Left cardiac atrium (tissue), 4 donors: ENCODE results near the gene ENDOG. TPM values are rescaled to one million over a fixed set of nuclear protein-coding genes. Genes with fewer than 3 reads are reported as not detected.
"Not testable (repeated sequence)": the region's sequence is repeated elsewhere in the genome, so short reads cannot be mapped to it uniquely, and the experiment has no call there.

Experiments used
- ATAC-seq, 2 donors: fragments of 200-7000 bp; cut with Tn5 transposase; one replicate each; pipeline ENCODE4 v1.9.1; 2020; ENCODE audit warnings: mild to moderate bottlenecking in 2 of 2, moderate library complexity in 2 of 2
- DNase-seq: peaks from one replicate; pipeline ENCODE4 v3.0.0-alpha.2; 2020
- intact Hi-C, 2 donors: fragments of 100-400 bp; cut with DNase I; formaldehyde crosslinking; loops; one replicate each; pipeline versions ENCODE4 v1.14.1 to v1.15.1; 2022 to 2023
- total RNA-seq, 2 donors: library from RNA; stranded (reverse); fragmentation: NEBNext Ultra II Directional; extraction: Animal tissue kit (Norgen Biotek cat#: 25700); gene quantifications; one replicate each; pipeline ENCODE4 v1.2.1, GENCODE V29; 2021
- donor health status: DM: no; HTN: yes; CAD: no.
- donor health status: DM: no; HTN: yes; CAD: no; lungs with severe emphysema.
- donor health status: DM: yes; HTN: yes; CAD: no.
- donor health status: Dilated cardiomyopathy.

ENDOG gene
- total RNA-seq, 2 donors from 2014 or later: 58.5 to 61.8 TPM

GRCh38 chr9:128851024-128851423 lies 32.7 kb downstream of the ENDOG start:
- not testable (repeated sequence) for ATAC-seq, DNase-seq
- intact Hi-C loops: loop anchor here in 1 of 2 donors (5.0 kb wide), 1 partner anchor 166 kb away; no protein-coding TSS in a partner anchor

GRCh38 chr9:128851779-128852600 lies 33.7 kb downstream of the ENDOG start:
- DNase-seq, ATAC-seq: not testable (repeated sequence)

GRCh38 chr9:128852646-128853045 lies 34.3 kb downstream of the ENDOG start:
- intact Hi-C loops: loop anchor here in 1 of 2 donors (5.0 kb wide), 1 partner anchor 165 kb away; no protein-coding TSS in a partner anchor
- ATAC-seq, DNase-seq: not testable (repeated sequence)

More at GRCh38 chr9:128851779-128852600, 33.7 kb downstream of the ENDOG start:
- intact Hi-C loops: loop anchor here in 1 of 2 donors (5.0 kb wide), 1 partner anchor 165 kb away; no protein-coding TSS in a partner anchor

- ATAC-seq: not testable (repeated sequence)
- intact Hi-C loops: loop anchor here in 1 of 2 donors (5.0 kb wide), 1 partner anchor 163 kb away; no protein-coding TSS in a partner anchor
Measured at GRCh38 chr9:128854454-128854853, 36.2 kb downstream of the ENDOG start.

DNA sequence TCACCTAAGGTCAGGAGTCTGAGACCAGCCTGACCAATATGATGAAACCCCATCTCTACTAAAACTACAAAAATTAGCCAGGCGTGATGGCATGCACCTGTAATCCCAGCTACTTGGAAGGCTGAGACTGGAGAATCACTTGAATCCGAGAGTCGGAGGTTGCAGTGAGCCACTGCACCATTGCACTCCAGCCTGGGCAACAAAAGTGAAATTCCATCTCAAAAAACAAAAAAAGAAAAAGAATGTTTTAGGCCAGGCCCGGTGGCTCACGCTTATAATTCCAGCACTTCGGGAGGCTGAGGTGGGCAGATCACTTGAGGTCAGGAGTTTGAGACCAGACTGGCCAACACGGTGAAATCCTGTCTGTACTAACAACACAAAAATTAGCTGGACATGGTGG lies 40.2 kb downstream of the ENDOG start:
- intact Hi-C loops, DNase-seq, ATAC-seq: not testable (repeated sequence)

More at GRCh38 chr9:128854454-128854853, 36.2 kb downstream of the ENDOG start:
- DNase-seq: not testable (repeated sequence)

GRCh38 chr9:128860937-128861336 lies 42.6 kb downstream of the ENDOG start:
- intact Hi-C loops: loop anchor here in 1 of 2 donors (5.0 kb wide), 1 partner anchor 86 kb away; the partner anchor contains the start of genes DOLK and NUP188
- DNase-seq: no peak
- no peak for ATAC-seq

DNA sequence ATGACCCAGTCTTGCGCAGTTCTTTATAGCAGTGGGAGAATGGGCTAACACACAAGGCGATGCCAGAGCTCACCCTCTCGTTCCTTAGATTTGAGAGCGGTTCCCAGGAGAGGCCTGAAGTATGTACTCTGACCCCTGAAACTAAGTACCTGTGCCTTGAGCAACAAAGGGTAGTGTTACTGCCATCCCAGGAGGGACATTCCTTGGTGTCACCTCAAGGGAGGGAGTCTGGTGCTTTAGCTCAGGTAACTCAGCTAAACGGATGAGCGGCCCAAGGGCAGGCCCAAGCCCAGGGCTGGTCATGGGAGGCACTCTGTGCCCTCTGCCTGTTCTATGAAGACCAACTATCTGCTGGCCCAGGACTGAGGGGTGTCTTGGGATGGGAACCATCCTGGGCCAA lies 43.2 kb downstream of the ENDOG start:
- intact Hi-C loops: loop anchor here in 1 of 2 donors (5.0 kb wide), 1 partner anchor 86 kb away; the partner anchor contains the start of genes DOLK and NUP188
- ATAC-seq (no peak), DNase-seq (no peak)

GRCh38 chr9:128862401-128862851 lies 44.1 kb downstream of the ENDOG start:
- DNase-seq (no peak), ATAC-seq (no peak)
- intact Hi-C loops: loop anchor here in 1 of 2 donors (5.0 kb wide), 1 partner anchor 85 kb away; the partner anchor contains the start of genes DOLK and NUP188

- DNase-seq (peak; percentile 75), ATAC-seq (peak; percentile 80 to 87)
- intact Hi-C loops: loop anchor here (1.0 to 5.0 kb wide), 3 partner anchors 65 to 84 kb away; partner anchors contain the start of genes DOLK (in 1 of the 2) and NUP188 (in 1 of the 2)
Measured at GRCh38 chr9:128863647-128864046, 45.3 kb downstream of the ENDOG start.

- ATAC-seq: no peak
- intact Hi-C loops: no loop called here
- DNase-seq: no peak
Measured at GRCh38 chr9:128870128-128870940, 52.0 kb downstream of the ENDOG start.

GRCh38 chr9:128870941-128871265 lies 52.6 kb downstream of the ENDOG start:
- ATAC-seq, DNase-seq, intact Hi-C loops: not testable (repeated sequence)

Other genes starting within 250 kb of the ENDOG start
- 10 to 100 TPM; 12.8 to 20.3 TPM for gene DYNC2I2, start 161.7 kb upstream of the ENDOG start, total RNA-seq
- gene SET, start 129.3 kb upstream of the ENDOG start, total RNA-seq: 100 to 1,000 TPM; 158 to 191 TPM
- gene PKN3, start 116.0 kb upstream of the ENDOG start, total RNA-seq: 10 to 100 TPM in 1 of 2 donors, 1 to 10 TPM in 1; 6.2 to 11.2 TPM
- gene ZDHHC12, start 94.4 kb upstream of the ENDOG start, total RNA-seq: 10 to 100 TPM in 1 of 2 donors, 1 to 10 TPM in 1; 8.3 to 13.8 TPM
- 10 to 100 TPM; 36.6 to 37.0 TPM for gene ZER1, start 46.6 kb upstream of the ENDOG start, total RNA-seq
- gene TBC1D13, start 31.2 kb upstream of the ENDOG start, total RNA-seq: 10 to 100 TPM; 15.7 to 16.9 TPM
- 10 to 100 TPM; 18.5 to 20.9 TPM for gene SPOUT1, start 11.3 kb downstream of the ENDOG start, total RNA-seq
- gene KYAT1, start 63.5 kb downstream of the ENDOG start, total RNA-seq: 10 to 100 TPM; 10.4 to 10.8 TPM
- 10 to 100 TPM; 23.7 to 47.8 TPM for gene LRRC8A, start 63.6 kb downstream of the ENDOG start, total RNA-seq
- 10 to 100 TPM; 21.4 to 28.2 TPM for gene PHYHD1, start 102.5 kb downstream of the ENDOG start, total RNA-seq
- 10 to 100 TPM in 1 of 2 donors, 1 to 10 TPM in 1; 9.3 to 11.3 TPM for gene DOLK, start 129.1 kb downstream of the ENDOG start, total RNA-seq
- gene NUP188, start 129.2 kb downstream of the ENDOG start, total RNA-seq: 10 to 100 TPM; 14.8 to 30.0 TPM
- 10 to 100 TPM; 35.5 to 39.6 TPM for gene SH3GLB2, start 209.8 kb downstream of the ENDOG start, total RNA-seq
- 10 to 100 TPM; 31.8 to 36.3 TPM for gene MIGA2, start 218.1 kb downstream of the ENDOG start, total RNA-seq